Trophoblast cell (in vitro differentiated cells and primary cell): ENCODE measurements around the gene ENKUR.

Experiments
- DNase-seq, 2 donors: peaks; one replicate each; pipeline ENCODE4 v3.0.0-alpha.2; 2016
- H2AFZ ChIP-seq: 2 replicates; pipeline ENCODE4 v1.6.1; 2013; ENCODE audit warnings: low read length, moderate library complexity, mild to moderate bottlenecking; ENCODE audit not compliant: insufficient read depth, poor library complexity
- H2AK5ac ChIP-seq: 2 replicates; pipeline ENCODE4 v1.6.1; 2013; ENCODE audit warnings: mild to moderate bottlenecking, low read length
- H2BK120ac ChIP-seq: 2 replicates; pipeline ENCODE4 v1.6.1; 2013; ENCODE audit warnings: low read length, mild to moderate bottlenecking, moderate library complexity; ENCODE audit not compliant: insufficient read depth, poor library complexity
- H2BK12ac ChIP-seq: 2 replicates; pipeline ENCODE4 v1.6.1; 2013; ENCODE audit warnings: mild to moderate bottlenecking, low read length, moderate library complexity
- H2BK5ac ChIP-seq: 2 replicates; pipeline ENCODE4 v1.6.1; 2013; ENCODE audit warnings: low read length, low read depth, moderate library complexity, mild to moderate bottlenecking; ENCODE audit not compliant: poor library complexity
- H3K14ac ChIP-seq: 2 replicates; pipeline ENCODE4 v1.6.1; 2013; ENCODE audit warnings: mild to moderate bottlenecking, low read length
- H3K18ac ChIP-seq: 2 replicates; pipeline ENCODE4 v1.6.1; 2013; ENCODE audit warnings: mild to moderate bottlenecking, low read length
- H3K23ac ChIP-seq: 2 replicates; pipeline ENCODE4 v1.6.1; 2013; ENCODE audit warnings: low read length
- H3K27ac ChIP-seq: 2 replicates; pipeline ENCODE4 v1.5.1; 2013; ENCODE audit warnings: low read depth, mild to moderate bottlenecking, inconsistent platforms, low read length, moderate library complexity
- H3K27me3 ChIP-seq: 2 replicates; pipeline ENCODE4 v1.6.1; 2013; ENCODE audit warnings: inconsistent platforms, mild to moderate bottlenecking, low read length, moderate library complexity; ENCODE audit not compliant: insufficient read depth
- H3K36me3 ChIP-seq, 2 experiments: 1 replicate in 1 of 2; 2 replicates in 1 of 2; pipeline ENCODE4 v1.6.1; 2013; ENCODE audit warnings: low read length in 2 of 2, mild to moderate bottlenecking in 2 of 2, moderate library complexity in 1 of 2; ENCODE audit not compliant: insufficient read depth in 2 of 2, control insufficient read depth in 1 of 2
- H3K4ac ChIP-seq: 2 replicates; pipeline ENCODE4 v1.6.1; 2013; ENCODE audit warnings: low read depth, mild to moderate bottlenecking, low read length, moderate library complexity
- H3K4me1 ChIP-seq, 2 experiments: 1 replicate in 1 of 2; 2 replicates in 1 of 2; pipeline ENCODE4 v1.6.1; 2013; ENCODE audit warnings: low read length in 2 of 2, mild to moderate bottlenecking in 2 of 2, moderate library complexity in 1 of 2; ENCODE audit not compliant: insufficient read depth in 2 of 2, control insufficient read depth in 1 of 2
- H3K4me2 ChIP-seq: 2 replicates; pipeline ENCODE4 v1.6.1; 2013; ENCODE audit warnings: inconsistent platforms, mild to moderate bottlenecking, low read length, moderate library complexity
- H3K4me3 ChIP-seq: 2 replicates; pipeline ENCODE4 v1.5.1; 2013; ENCODE audit warnings: mild to moderate bottlenecking, low read depth, low read length, inconsistent platforms
- H3K79me1 ChIP-seq: one replicate; pipeline ENCODE4 v1.6.1; 2013; ENCODE audit warnings: low read length
- H3K79me2 ChIP-seq: 2 replicates; pipeline ENCODE4 v1.6.1; 2013; ENCODE audit warnings: low read length, mild to moderate bottlenecking; ENCODE audit not compliant: control insufficient read depth, insufficient read depth, poor library complexity
- H3K9ac ChIP-seq: 2 replicates; pipeline ENCODE4 v1.6.1; 2013; ENCODE audit warnings: mild to moderate bottlenecking, low read length
- H3K9me3 ChIP-seq: 2 replicates; pipeline ENCODE4 v1.6.1; 2013; ENCODE audit warnings: low read depth, mild to moderate bottlenecking, control low read depth, inconsistent platforms, low read length; ENCODE audit not compliant: insufficient read depth
- H4K12ac ChIP-seq: 2 replicates; pipeline ENCODE4 v1.6.1; 2013; ENCODE audit warnings: low read depth, mild to moderate bottlenecking, low read length, moderate library complexity
- H4K8ac ChIP-seq: 2 replicates; pipeline ENCODE4 v1.6.1; 2013; ENCODE audit warnings: low read depth, mild to moderate bottlenecking, low read length, moderate library complexity
- H4K91ac ChIP-seq: one replicate; pipeline ENCODE4 v1.6.1; 2013; ENCODE audit warnings: low read depth, mild to moderate bottlenecking, low read length, moderate library complexity
- WGBS: extraction: QIAGEN DNeasy Blood & Tissue Kit; methylation state at CpG from one replicate; pipeline ENCODE4 v1.1.7; 2013; ENCODE audit warnings: missing lambda C conversion rate; ENCODE audit not compliant: insufficient read length, insufficient coverage; ENCODE audit errors: extremely low coverage; 5-methylcytosine and 5-hydroxymethylcytosine counted together

The ENKUR gene

DNA sequence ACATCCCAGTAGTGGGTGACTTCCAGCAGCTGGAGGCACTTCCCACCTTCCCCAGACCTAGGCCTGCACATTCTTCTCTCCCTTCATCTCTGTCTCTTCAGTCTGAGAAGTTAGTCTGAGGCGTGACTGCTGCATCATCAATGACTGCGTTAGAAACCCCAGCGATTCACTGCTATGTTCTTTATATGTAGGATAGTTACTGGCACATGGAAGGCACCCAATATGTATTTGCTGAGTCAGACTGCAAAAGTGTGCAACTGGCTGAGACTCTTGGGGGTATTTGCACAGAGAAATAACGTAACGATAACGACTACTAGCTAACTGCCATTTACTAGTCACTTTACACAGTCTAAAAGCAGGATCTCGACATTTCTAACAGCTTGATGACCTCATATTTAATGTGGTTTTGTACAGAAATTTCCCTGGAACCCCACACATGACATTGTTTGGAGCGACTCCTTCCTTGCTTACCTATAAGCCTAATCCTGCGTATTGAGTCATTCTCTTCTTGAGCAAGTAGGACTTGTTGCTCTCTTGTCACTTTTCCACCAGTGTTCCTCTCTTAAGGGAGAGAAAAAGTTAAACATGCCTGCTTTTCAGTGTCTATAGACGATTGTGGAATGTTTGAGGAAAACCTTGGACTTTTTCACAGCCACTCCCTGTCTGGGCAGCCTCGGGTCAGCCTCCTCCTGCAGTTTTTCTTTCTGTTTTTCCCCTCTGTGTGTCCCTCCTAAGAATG is 45.9 kb upstream of the ENKUR start:
- Histone ChIP-seq H2BK12ac (peak overlapping the region; percentile 97), H3K4me2 (peak overlapping the region; percentile 39), H2AK5ac (peak overlapping the region; percentile 51), H3K4ac (peak overlapping the region; percentile 5), H3K79me1 (peaks cover 36% of the 10 kb centered on the region), H2BK120ac (peak overlapping the region; percentile 98), H3K14ac (peak overlapping the region; percentile 86), H4K91ac (peak overlapping the region; percentile 98), H3K18ac (peak overlapping the region; percentile 81), H3K9ac (no peak overlapping the region), H3K4me3 (no peak overlapping the region), H4K12ac (no peak overlapping the region), H3K79me2 (peaks cover 9% of the 10 kb centered on the region), H2AFZ (peak overlapping the region; percentile 30), H3K4me1 (peaks cover 18 to 29% of the 10 kb centered on the region in 2 experiments), H3K9me3 (no peaks in the 10 kb centered on the region), H3K23ac (no peak overlapping the region), H2BK5ac (peak overlapping the region; percentile 97), H4K8ac (peak overlapping the region; percentile 51), H3K36me3 (no peaks in the 10 kb centered on the region), H3K27ac (peak overlapping the region; percentile 90), H3K27me3 (no peaks in the 10 kb centered on the region)
- peak; percentile 67 to 72 for DNase-seq
- WGBS, result no CpG with 5 or more reads among the region's 11 CpGs

DNA sequence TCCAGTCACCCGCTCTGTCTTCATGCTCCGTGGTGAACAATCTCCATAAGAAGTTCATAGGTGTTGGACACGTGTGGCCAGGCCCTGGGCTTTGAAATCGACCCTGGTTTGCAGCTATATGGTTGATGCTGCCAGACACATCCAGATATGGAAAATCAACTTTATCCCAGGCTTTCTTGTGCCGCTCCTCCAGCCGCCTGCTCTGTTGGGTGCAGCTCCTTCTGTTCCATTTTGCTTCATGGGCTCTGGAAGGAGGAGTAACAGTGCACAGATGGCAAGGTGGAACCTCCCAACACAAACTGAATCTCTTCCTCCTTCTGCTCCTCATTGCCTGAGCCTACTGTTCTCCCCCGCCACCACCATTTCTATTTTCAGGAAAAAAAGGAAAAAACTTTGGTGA is 45.2 kb upstream of the ENKUR start:
- Histone ChIP-seq H3K79me1 (peaks cover 36% of the 10 kb centered on the region), H3K18ac (peak overlapping the region; percentile 54), H2BK12ac (peak overlapping the region; percentile 95), H4K8ac (peak overlapping the region; percentile 44), H3K9ac (no peak overlapping the region), H4K12ac (no peak overlapping the region), H3K4me3 (no peak overlapping the region), H3K36me3 (no peaks in the 10 kb centered on the region), H2BK120ac (peak overlapping the region; percentile 98), H3K27me3 (no peaks in the 10 kb centered on the region), H3K79me2 (peaks cover 9% of the 10 kb centered on the region), H3K4me1 (peaks cover 18 to 29% of the 10 kb centered on the region in 2 experiments), H3K9me3 (no peaks in the 10 kb centered on the region), H3K4ac (peak overlapping the region; percentile 49), H3K27ac (peak overlapping the region; percentile 90), H4K91ac (peak overlapping the region; percentile 98), H2AK5ac (peak overlapping the region; percentile 79), H3K4me2 (no peak overlapping the region), H2BK5ac (peak overlapping the region; percentile 97), H3K14ac (peak overlapping the region; percentile 86), H3K23ac (no peak overlapping the region), H2AFZ (peak overlapping the region; percentile 66)
- DNase-seq, result no peak
- no CpG with 5 or more reads among the region's 7 CpGs for WGBS

DNA sequence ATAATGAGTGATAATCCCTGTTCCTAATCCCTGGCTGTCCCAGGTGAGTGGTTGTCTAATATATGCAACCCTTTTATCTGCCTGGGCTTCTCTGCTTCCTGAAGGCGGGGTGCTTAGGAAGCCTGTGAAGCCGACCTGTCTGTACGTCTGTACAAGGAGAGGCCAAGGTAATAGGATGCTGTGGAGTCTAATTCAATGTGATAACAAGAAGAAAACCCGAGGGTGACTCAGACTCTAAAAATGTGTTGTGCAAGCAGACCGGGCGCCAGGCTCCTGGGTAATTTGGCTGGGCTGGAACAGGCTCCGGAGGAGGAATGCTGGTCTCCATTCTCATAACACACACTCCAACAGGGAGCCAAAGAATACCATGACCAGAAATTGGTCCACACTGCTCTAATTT is 44.0 kb upstream of the ENKUR start:
- Histone ChIP-seq H3K36me3 (no peaks in the 10 kb centered on the region), H3K23ac (no peak overlapping the region), H3K4me3 (no peak overlapping the region), H3K4ac (no peak overlapping the region), H3K9ac (no peak overlapping the region), H2BK5ac (peak overlapping the region; percentile 85), H3K79me1 (peaks cover 36% of the 10 kb centered on the region), H3K4me1 (peaks cover 18 to 29% of the 10 kb centered on the region in 2 experiments), H3K27me3 (no peaks in the 10 kb centered on the region), H3K27ac (peak overlapping the region; percentile 90), H4K8ac (no peak overlapping the region), H2AK5ac (no peak overlapping the region), H2BK12ac (peak overlapping the region; percentile 88), H4K91ac (peak overlapping the region; percentile 91), H3K18ac (peak overlapping the region; percentile 82), H2BK120ac (peak overlapping the region; percentile 57), H2AFZ (no peak overlapping the region), H3K4me2 (peak overlapping the region; percentile 40), H3K79me2 (peaks cover 9% of the 10 kb centered on the region), H3K14ac (no peak overlapping the region), H4K12ac (no peak overlapping the region), H3K9me3 (no peaks in the 10 kb centered on the region)
- DNase-seq, result peak; percentile 98 to 99
- WGBS, result no CpG with 5 or more reads among the region's 7 CpGs

DNA sequence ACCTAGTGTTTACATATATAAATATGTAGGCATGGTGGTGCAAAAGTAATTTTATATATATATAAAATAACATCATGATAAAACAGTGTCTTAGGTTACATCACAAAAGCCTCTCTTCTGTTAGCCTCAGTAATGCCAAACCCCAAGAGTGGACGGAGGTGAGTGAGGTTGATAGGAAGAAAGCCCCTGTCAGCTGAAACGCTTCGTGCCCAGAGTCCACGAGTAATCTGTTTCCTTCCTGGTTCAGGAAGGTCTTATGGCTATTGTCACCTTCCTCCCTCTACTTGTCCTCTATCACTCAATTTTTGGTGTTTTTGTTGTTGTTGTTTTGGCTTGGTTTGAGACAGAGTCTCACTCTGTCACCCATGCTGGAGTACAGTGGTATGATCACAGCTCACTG is 41.9 kb upstream of the ENKUR start:
- no peaks in the 10 kb centered on the region for H3K27me3 ChIP-seq
- H2AK5ac ChIP-seq, result no peak overlapping the region
- no peak overlapping the region for H3K9ac ChIP-seq
- peak overlapping the region; percentile 16 for H4K91ac ChIP-seq
- no peak overlapping the region for H2BK120ac ChIP-seq
- H3K4me3 ChIP-seq, result no peak overlapping the region
- no CpG with 5 or more reads among the region's 4 CpGs for WGBS
- no peak for DNase-seq
- no peak overlapping the region for H3K4me2 ChIP-seq
- no peak overlapping the region for H3K18ac ChIP-seq
- H3K79me1 ChIP-seq, result peaks cover 32% of the 10 kb centered on the region
- no peak overlapping the region for H2AFZ ChIP-seq
- no peak overlapping the region for H4K12ac ChIP-seq
- no peak overlapping the region for H2BK5ac ChIP-seq
- peaks cover 9% of the 10 kb centered on the region for H3K79me2 ChIP-seq
- H2BK12ac ChIP-seq, result peak overlapping the region; percentile 46
- H3K23ac ChIP-seq, result no peak overlapping the region
- H3K27ac ChIP-seq, result no peak overlapping the region
- no peak overlapping the region for H4K8ac ChIP-seq
- H3K9me3 ChIP-seq, result no peaks in the 10 kb centered on the region
- H3K4me1 ChIP-seq, result peaks cover 16 to 25% of the 10 kb centered on the region in 2 experiments
- H3K14ac ChIP-seq, result no peak overlapping the region
- no peaks in the 10 kb centered on the region for H3K36me3 ChIP-seq
- no peak overlapping the region for H3K4ac ChIP-seq
